ENCODE results near the gene RIN2. TPM values are rescaled to one million over a fixed set of nuclear protein-coding genes. Genes with fewer than 3 reads are reported as not detected.

RIN2 gene
- total RNA-seq, 1 experiment from 2014 or later: 36.7 TPM

DNA sequence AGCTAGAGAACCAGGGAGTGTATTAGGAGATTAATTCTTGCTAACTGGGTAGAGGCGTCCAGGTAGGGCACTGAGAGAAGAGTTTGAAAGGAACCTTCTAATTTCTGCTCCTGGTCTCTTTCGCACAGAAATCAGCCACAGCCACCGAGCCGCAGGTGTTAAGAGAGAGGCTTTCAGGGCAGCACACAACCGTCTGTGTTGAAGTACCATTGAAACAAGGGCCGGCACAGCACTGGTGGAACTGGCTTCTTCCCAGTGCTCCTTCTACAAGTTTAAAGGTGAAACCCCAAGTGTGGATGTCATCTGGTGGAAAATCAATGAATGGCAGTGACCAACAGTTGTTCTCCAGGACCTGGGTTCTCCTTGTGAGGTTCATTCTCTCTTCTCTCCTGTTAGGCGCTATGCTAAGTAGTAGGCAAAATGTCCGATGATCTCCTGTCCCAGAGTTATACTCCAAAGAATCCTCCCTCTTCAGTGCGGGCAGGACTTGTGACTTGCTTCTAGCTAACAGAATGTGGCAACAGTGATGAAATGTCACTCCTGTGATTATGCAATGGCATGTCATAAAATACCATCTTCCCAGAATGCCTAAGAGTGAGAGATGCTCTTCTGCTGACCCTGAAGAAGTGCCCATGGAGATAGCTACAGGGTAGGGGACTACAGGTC is 15.0 kb upstream of the RIN2 start:
- no peaks in the 10 kb centered on the region for H3K4me1 Mint-ChIP-seq (ENCODE audit: low read depth, unreplicated experiment)
- H3K36me3 Mint-ChIP-seq (ENCODE audit: insufficient read depth, unreplicated experiment): no peaks in the 10 kb centered on the region
- ChIA-PET POLR2A (interaction anchor here (0.6 kb wide), 1 partner anchor 15 kb away, joined by 6 read pairs; no protein-coding TSS in a partner anchor), CTCF (no interaction called here)
- TF ChIP-seq, protein P1, sequence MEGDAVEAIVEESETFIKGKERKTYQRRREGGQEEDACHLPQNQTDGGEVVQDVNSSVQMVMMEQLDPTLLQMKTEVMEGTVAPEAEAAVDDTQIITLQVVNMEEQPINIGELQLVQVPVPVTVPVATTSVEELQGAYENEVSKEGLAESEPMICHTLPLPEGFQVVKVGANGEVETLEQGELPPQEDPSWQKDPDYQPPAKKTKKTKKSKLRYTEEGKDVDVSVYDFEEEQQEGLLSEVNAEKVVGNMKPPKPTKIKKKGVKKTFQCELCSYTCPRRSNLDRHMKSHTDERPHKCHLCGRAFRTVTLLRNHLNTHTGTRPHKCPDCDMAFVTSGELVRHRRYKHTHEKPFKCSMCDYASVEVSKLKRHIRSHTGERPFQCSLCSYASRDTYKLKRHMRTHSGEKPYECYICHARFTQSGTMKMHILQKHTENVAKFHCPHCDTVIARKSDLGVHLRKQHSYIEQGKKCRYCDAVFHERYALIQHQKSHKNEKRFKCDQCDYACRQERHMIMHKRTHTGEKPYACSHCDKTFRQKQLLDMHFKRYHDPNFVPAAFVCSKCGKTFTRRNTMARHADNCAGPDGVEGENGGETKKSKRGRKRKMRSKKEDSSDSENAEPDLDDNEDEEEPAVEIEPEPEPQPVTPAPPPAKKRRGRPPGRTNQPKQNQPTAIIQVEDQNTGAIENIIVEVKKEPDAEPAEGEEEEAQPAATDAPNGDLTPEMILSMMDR (IDR thresholded peaks at IDR 0.05; ENCODE audit: insufficient read depth in 1 of 2, low read depth in 1 of 2, low read length in 1 of 2, severe bottlenecking in 1 of 2, unreplicated experiment in 1 of 2): no peak
- intact Hi-C loops (cut with micrococcal nuclease; ENCODE audit: unreplicated experiment): no loop called here
- BruUV-seq (replicated peaks): no TSS peak
- peak in 1 of 2 experiments; percentile 31 for DNase-seq
- H3K27me3 Mint-ChIP-seq (ENCODE audit: insufficient read depth, unreplicated experiment): no peaks in the 10 kb centered on the region
- Histone ChIP-seq H3K4me1 (no peaks in the 10 kb centered on the region), H3K36me3 (ENCODE audit: control insufficient read depth, insufficient read depth, low read length) (no peaks in the 10 kb centered on the region; the same call in 1 of the 2 replicates), H3K9me3 (peaks cover 19% of the 10 kb centered on the region), H3K27me3 (replicated peaks; ENCODE audit: control insufficient read depth, insufficient read depth, low read length) (no peaks in the 10 kb centered on the region), H3K4me3 (ENCODE audit: low read depth, low read length) (no peak overlapping the region)
- no peak overlapping the region for H3K4me3 Mint-ChIP-seq (ENCODE audit: unreplicated experiment)
- H3K27ac Mint-ChIP-seq (ENCODE audit: unreplicated experiment): no peak overlapping the region
- peaks cover 29% of the 10 kb centered on the region for H3K9me3 Mint-ChIP-seq (ENCODE audit: unreplicated experiment)

- ChIA-PET POLR2A (interaction anchor here (0.6 kb wide), 1 partner anchor 14 kb away, joined by 6 read pairs; no protein-coding TSS in a partner anchor), CTCF (no interaction called here)
- H3K27me3 ChIP-seq (replicated peaks; ENCODE audit: control insufficient read depth, insufficient read depth, low read length): no peaks in the 10 kb centered on the region
- no peaks in the 10 kb centered on the region; the same call in 1 of the 2 replicates for H3K36me3 ChIP-seq (ENCODE audit: control insufficient read depth, insufficient read depth, low read length)
- H3K27ac Mint-ChIP-seq (ENCODE audit: unreplicated experiment): no peak overlapping the region
- DNase-seq: no peak
- BruUV-seq (replicated peaks): no TSS peak
- no peaks in the 10 kb centered on the region for H3K4me1 Mint-ChIP-seq (ENCODE audit: low read depth, unreplicated experiment)
- peaks cover 29% of the 10 kb centered on the region for H3K9me3 Mint-ChIP-seq (ENCODE audit: unreplicated experiment)
- TF ChIP-seq, protein P1 (IDR thresholded peaks at IDR 0.05; ENCODE audit: insufficient read depth in 1 of 2, low read depth in 1 of 2, low read length in 1 of 2, severe bottlenecking in 1 of 2, unreplicated experiment in 1 of 2): no peak
- no peak overlapping the region for H3K4me3 Mint-ChIP-seq (ENCODE audit: unreplicated experiment)
- no peaks in the 10 kb centered on the region for H3K27me3 Mint-ChIP-seq (ENCODE audit: insufficient read depth, unreplicated experiment)
- H3K4me3 ChIP-seq (ENCODE audit: low read depth, low read length): no peak overlapping the region
- no peaks in the 10 kb centered on the region for H3K4me1 ChIP-seq
- H3K36me3 Mint-ChIP-seq (ENCODE audit: insufficient read depth, unreplicated experiment): no peaks in the 10 kb centered on the region
- H3K9me3 ChIP-seq: peaks cover 19% of the 10 kb centered on the region
- intact Hi-C loops (cut with micrococcal nuclease; ENCODE audit: unreplicated experiment): no loop called here
These were observed 14.4 kb upstream of the RIN2 start for GRCh38 chr20:19743640-19743995.

GRCh38 chr20:19745106-19745505 is 13.0 kb upstream of the RIN2 start:
- CTCF ChIA-PET: no interaction called here
- POLR2A ChIA-PET: no interaction called here
- Mint-ChIP-seq H3K4me1 (ENCODE audit: low read depth, unreplicated experiment) (no peaks in the 10 kb centered on the region), H3K27ac (ENCODE audit: unreplicated experiment) (no peak overlapping the region), H3K4me3 (ENCODE audit: unreplicated experiment) (no peak overlapping the region), H3K27me3 (ENCODE audit: insufficient read depth, unreplicated experiment) (no peaks in the 10 kb centered on the region), H3K36me3 (ENCODE audit: insufficient read depth, unreplicated experiment) (no peaks in the 10 kb centered on the region), H3K9me3 (ENCODE audit: unreplicated experiment) (peaks cover 29% of the 10 kb centered on the region)
- intact Hi-C loops (cut with micrococcal nuclease; ENCODE audit: unreplicated experiment): no loop called here
- Histone ChIP-seq H3K9me3 (peaks cover 19% of the 10 kb centered on the region), H3K36me3 (ENCODE audit: control insufficient read depth, insufficient read depth, low read length) (no peaks in the 10 kb centered on the region), H3K27me3 (replicated peaks; ENCODE audit: control insufficient read depth, insufficient read depth, low read length) (no peaks in the 10 kb centered on the region), H3K4me1 (no peaks in the 10 kb centered on the region), H3K4me3 (ENCODE audit: low read depth, low read length) (no peak overlapping the region)
- TF ChIP-seq, protein P1 (IDR thresholded peaks at IDR 0.05; ENCODE audit: insufficient read depth in 1 of 2, low read depth in 1 of 2, low read length in 1 of 2, severe bottlenecking in 1 of 2, unreplicated experiment in 1 of 2): no peak
- no peak for DNase-seq
- BruUV-seq (replicated peaks): no TSS peak
